ENCODE data around the gene CKS2.

Gene CKS2

GRCh38 chr9:89347651-89348050 lies 36.7 kb downstream of the CKS2 start:
- Mint-ChIP-seq H3K27me3 (ENCODE audit: low read depth) (no peaks in the 10 kb centered on the region), H3K36me3 (ENCODE audit: low read depth) (peaks cover 87% of the 10 kb centered on the region), H3K27ac (no peak overlapping the region), H3K4me1 (ENCODE audit: low read depth) (peaks cover 26% of the 10 kb centered on the region), H3K4me3 (no peak overlapping the region), H3K9me3 (peaks cover 18% of the 10 kb centered on the region)
- DNase-seq (ENCODE audit: low spot score) = no peak

GRCh38 chr9:89349607-89350006 lies 38.6 kb downstream of the CKS2 start:
- Mint-ChIP-seq H3K27me3 (ENCODE audit: low read depth) (no peaks in the 10 kb centered on the region), H3K4me3 (no peak overlapping the region), H3K4me1 (ENCODE audit: low read depth) (peaks cover 20% of the 10 kb centered on the region), H3K9me3 (peaks cover 6% of the 10 kb centered on the region), H3K27ac (no peak overlapping the region), H3K36me3 (ENCODE audit: low read depth) (peaks cover 81% of the 10 kb centered on the region)
- DNase-seq (ENCODE audit: low spot score) = no peak

GRCh38 chr9:89350988-89351557 lies 40.1 kb downstream of the CKS2 start:
- peaks cover 13% of the 10 kb centered on the region for H3K4me1 Mint-ChIP-seq (ENCODE audit: low read depth)
- peaks cover 71% of the 10 kb centered on the region for H3K36me3 Mint-ChIP-seq (ENCODE audit: low read depth)
- H3K9me3 Mint-ChIP-seq = no peaks in the 10 kb centered on the region
- no peak overlapping the region for H3K4me3 Mint-ChIP-seq
- no peaks in the 10 kb centered on the region for H3K27me3 Mint-ChIP-seq (ENCODE audit: low read depth)
- no peak for DNase-seq (ENCODE audit: low spot score)
- no peak overlapping the region for H3K27ac Mint-ChIP-seq

GRCh38 chr9:89351584-89352300 lies 40.7 kb downstream of the CKS2 start:
- no peaks in the 10 kb centered on the region for H3K27me3 Mint-ChIP-seq (ENCODE audit: low read depth)
- no peaks in the 10 kb centered on the region for H3K9me3 Mint-ChIP-seq
- no peak for DNase-seq (ENCODE audit: low spot score)
- peaks cover 70% of the 10 kb centered on the region for H3K36me3 Mint-ChIP-seq (ENCODE audit: low read depth)
- H3K27ac Mint-ChIP-seq = peak overlapping the region; percentile 82
- no peak overlapping the region for H3K4me3 Mint-ChIP-seq
- H3K4me1 Mint-ChIP-seq (ENCODE audit: low read depth) = peaks cover 13% of the 10 kb centered on the region

- H3K4me1 Mint-ChIP-seq (ENCODE audit: low read depth) = peaks cover 17% of the 10 kb centered on the region
- H3K4me3 Mint-ChIP-seq = peak overlapping the region; percentile 51
- no peak for DNase-seq (ENCODE audit: low spot score)
- H3K36me3 Mint-ChIP-seq (ENCODE audit: low read depth) = peaks cover 72% of the 10 kb centered on the region
- no peaks in the 10 kb centered on the region for H3K27me3 Mint-ChIP-seq (ENCODE audit: low read depth)
- no peaks in the 10 kb centered on the region for H3K9me3 Mint-ChIP-seq
- peak overlapping the region; percentile 82 for H3K27ac Mint-ChIP-seq
These were observed 41.5 kb downstream of the CKS2 start for GRCh38 chr9:89352451-89352850.

- DNase-seq (ENCODE audit: low spot score) = no peak
- peak overlapping the region; percentile 82 for H3K27ac Mint-ChIP-seq
- H3K4me3 Mint-ChIP-seq = peak overlapping the region; percentile 51
- no peaks in the 10 kb centered on the region for H3K27me3 Mint-ChIP-seq (ENCODE audit: low read depth)
- H3K4me1 Mint-ChIP-seq (ENCODE audit: low read depth) = peaks cover 18% of the 10 kb centered on the region
- H3K9me3 Mint-ChIP-seq = no peaks in the 10 kb centered on the region
- H3K36me3 Mint-ChIP-seq (ENCODE audit: low read depth) = peaks cover 74% of the 10 kb centered on the region
These were observed 42.1 kb downstream of the CKS2 start for GRCh38 chr9:89352874-89353649.

DNA sequence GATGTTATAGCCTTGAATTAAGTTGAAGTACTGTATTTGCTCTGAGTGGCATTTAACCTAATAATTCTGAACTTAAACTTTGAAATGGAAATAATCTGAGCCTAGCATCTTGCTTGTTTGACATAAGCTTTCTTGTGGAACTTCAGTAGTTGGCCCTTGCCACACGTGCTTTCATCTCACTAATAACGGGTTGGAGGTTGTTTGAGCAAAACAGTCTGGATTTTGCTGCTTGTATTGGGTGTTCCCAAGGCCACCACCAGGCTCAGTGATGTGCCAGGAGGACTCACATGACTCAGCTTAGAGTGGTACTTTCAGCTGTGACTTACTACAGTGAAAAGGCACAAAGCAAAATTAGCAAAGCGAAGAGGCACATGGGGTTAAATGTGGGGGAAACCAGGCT lies 43.0 kb downstream of the CKS2 start:
- H3K4me1 Mint-ChIP-seq (ENCODE audit: low read depth) = peaks cover 18% of the 10 kb centered on the region
- H3K27ac Mint-ChIP-seq = no peak overlapping the region
- peaks cover 72% of the 10 kb centered on the region for H3K36me3 Mint-ChIP-seq (ENCODE audit: low read depth)
- H3K9me3 Mint-ChIP-seq = no peaks in the 10 kb centered on the region
- no peak for DNase-seq (ENCODE audit: low spot score)
- H3K4me3 Mint-ChIP-seq = no peak overlapping the region
- H3K27me3 Mint-ChIP-seq (ENCODE audit: low read depth) = no peaks in the 10 kb centered on the region

GRCh38 chr9:89354471-89354870 lies 43.5 kb downstream of the CKS2 start:
- DNase-seq (ENCODE audit: low spot score) = no peak
- Mint-ChIP-seq H3K9me3 (no peaks in the 10 kb centered on the region), H3K4me3 (no peak overlapping the region), H3K27ac (no peak overlapping the region), H3K4me1 (ENCODE audit: low read depth) (peaks cover 18% of the 10 kb centered on the region), H3K27me3 (ENCODE audit: low read depth) (no peaks in the 10 kb centered on the region), H3K36me3 (ENCODE audit: low read depth) (peaks cover 73% of the 10 kb centered on the region)

DNA sequence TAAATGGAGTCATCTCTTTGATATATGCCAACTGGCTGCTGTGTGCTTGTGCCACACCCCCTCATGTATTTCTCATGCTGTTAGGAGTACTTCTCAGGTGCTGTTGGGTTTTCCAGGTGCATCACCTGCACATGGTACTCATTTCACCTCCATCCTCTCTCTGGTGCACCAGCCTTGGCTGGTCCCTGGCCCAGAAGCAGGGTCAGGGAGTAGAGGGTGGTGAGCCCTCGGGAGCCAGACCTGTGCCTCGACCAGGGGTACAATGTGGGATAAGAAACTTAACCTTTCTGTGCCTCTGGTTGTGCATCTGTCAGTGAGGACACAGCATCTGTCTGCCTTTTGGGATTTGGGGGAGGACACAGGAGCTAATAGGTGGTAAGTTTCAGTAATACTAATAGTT lies 45.8 kb downstream of the CKS2 start:
- H3K36me3 Mint-ChIP-seq (ENCODE audit: low read depth) = peaks cover 74% of the 10 kb centered on the region
- no peaks in the 10 kb centered on the region for H3K9me3 Mint-ChIP-seq
- DNase-seq (ENCODE audit: low spot score) = no peak
- no peaks in the 10 kb centered on the region for H3K27me3 Mint-ChIP-seq (ENCODE audit: low read depth)
- H3K4me3 Mint-ChIP-seq = no peak overlapping the region
- no peak overlapping the region for H3K27ac Mint-ChIP-seq
- peaks cover 30% of the 10 kb centered on the region for H3K4me1 Mint-ChIP-seq (ENCODE audit: low read depth)

DNA sequence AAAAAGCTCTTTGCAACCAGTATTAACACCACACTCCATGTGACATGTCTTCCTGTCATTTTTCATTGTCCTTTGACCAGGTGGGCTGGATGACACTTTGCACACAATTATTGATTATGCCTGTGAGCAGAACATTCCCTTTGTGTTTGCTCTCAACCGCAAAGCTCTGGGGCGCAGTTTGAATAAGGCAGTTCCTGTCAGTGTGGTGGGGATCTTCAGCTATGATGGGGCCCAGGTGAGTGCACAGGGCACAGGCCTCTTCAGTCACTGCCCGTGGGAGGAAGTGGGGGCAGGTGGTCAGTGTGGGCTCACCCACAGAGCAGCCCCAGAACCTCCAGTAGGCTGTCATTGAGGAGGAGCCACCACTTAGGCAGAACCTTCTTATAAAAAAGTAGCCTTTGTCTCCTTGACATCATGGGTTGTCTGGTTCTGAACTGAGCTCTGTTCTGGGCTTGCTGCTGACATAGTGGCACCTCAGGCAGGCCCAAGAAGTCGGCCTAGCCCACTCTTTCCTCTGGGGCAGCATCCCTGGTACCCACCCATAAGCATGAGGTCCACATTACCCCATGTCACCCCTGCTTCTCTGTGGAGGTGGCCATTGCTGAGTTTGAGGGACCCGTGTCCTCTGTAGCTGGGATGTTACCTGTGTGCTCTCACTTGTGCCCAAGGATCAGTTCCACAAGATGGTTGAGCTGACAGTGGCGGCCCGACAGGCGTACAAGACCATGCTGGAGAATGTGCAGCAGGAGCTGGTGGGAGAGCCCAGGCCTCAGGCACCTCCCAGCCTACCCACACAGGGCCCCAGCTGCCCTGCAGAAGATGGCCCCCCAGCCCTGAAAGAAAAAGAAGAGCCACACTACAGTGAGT lies 46.6 kb downstream of the CKS2 start:
- Mint-ChIP-seq H3K4me3 (no peak overlapping the region), H3K9me3 (no peaks in the 10 kb centered on the region), H3K27ac (peak overlapping the region; percentile 44), H3K27me3 (ENCODE audit: low read depth) (no peaks in the 10 kb centered on the region), H3K4me1 (ENCODE audit: low read depth) (peaks cover 23% of the 10 kb centered on the region), H3K36me3 (ENCODE audit: low read depth) (peaks cover 73% of the 10 kb centered on the region)
- DNase-seq (ENCODE audit: low spot score) = no peak

DNA sequence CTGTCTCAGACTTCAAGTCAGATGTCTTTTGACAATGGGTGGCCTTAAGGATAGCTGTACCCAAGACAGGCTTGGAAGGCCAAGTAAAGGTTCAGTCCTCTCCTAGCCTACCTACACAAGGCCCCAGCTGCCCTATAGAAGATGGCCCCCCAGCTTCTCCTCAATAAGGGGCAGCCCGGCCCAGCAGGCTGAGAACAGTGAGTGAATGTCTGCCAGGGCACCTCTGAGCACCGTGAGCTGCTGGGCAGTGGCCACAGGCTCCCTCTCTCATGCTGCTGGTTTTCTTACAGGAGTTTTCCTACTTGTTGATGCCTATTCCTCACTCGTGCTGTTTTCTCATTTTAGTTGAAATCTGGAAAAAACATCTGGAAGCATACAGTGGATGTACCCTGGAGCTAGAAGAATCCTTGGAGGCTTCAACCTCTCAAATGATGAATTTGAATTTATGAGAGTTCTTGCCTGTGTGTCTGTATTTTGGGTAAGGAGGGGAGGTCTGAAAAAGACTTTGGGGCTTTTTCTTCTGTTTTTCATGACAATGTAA lies 47.5 kb downstream of the CKS2 start:
- Mint-ChIP-seq H3K27me3 (ENCODE audit: low read depth) (no peaks in the 10 kb centered on the region), H3K9me3 (no peaks in the 10 kb centered on the region), H3K36me3 (ENCODE audit: low read depth) (peaks cover 75% of the 10 kb centered on the region), H3K4me1 (ENCODE audit: low read depth) (peaks cover 19% of the 10 kb centered on the region), H3K27ac (no peak overlapping the region), H3K4me3 (no peak overlapping the region)
- DNase-seq (ENCODE audit: low spot score) = no peak

- Mint-ChIP-seq H3K4me1 (ENCODE audit: low read depth) (peaks cover 17% of the 10 kb centered on the region), H3K36me3 (ENCODE audit: low read depth) (peaks cover 70% of the 10 kb centered on the region), H3K27ac (no peak overlapping the region), H3K27me3 (ENCODE audit: low read depth) (no peaks in the 10 kb centered on the region), H3K9me3 (no peaks in the 10 kb centered on the region), H3K4me3 (no peak overlapping the region)
- no peak for DNase-seq (ENCODE audit: low spot score)
These were observed 48.0 kb downstream of the CKS2 start for GRCh38 chr9:89358985-89359384.

DNA sequence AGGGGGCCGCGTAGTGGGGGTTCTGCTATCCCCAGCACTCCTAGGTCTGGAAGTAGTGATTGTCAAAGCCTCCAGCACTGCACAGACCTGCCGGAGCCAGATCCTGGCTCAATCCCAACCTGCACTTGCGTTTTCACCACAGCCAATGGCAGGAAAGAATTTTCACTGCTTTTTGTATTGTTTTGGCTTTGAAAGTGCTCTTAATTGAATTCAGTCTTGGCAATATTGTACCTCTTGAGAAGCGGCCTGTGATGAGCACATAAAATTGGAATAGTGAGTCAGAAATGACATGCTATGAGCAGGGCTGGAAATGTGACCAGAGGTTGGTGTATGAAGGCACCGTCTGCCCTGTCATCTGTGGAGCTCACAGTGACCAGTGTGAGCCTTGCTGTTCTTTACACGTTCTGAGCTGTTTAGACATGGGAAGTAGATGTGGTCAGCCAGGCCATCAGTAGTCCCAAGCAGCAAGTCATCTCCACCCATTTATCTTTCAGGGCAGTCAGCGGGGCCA lies 48.8 kb downstream of the CKS2 start:
- Mint-ChIP-seq H3K9me3 (no peaks in the 10 kb centered on the region), H3K36me3 (ENCODE audit: low read depth) (peaks cover 67% of the 10 kb centered on the region), H3K4me3 (no peak overlapping the region), H3K27ac (peak overlapping the region; percentile 23), H3K4me1 (ENCODE audit: low read depth) (peaks cover 17% of the 10 kb centered on the region), H3K27me3 (ENCODE audit: low read depth) (no peaks in the 10 kb centered on the region)
- no peak for DNase-seq (ENCODE audit: low spot score)
